Fibroblast of the aortic adventitia (primary cell): ENCODE results near the gene CSF1. TPM values are rescaled to one million over a fixed set of nuclear protein-coding genes. Genes with fewer than 3 reads are reported as not detected.

ENCODE experiments used
- DNase-seq: peaks from one replicate; pipeline ENCODE4 v3.0.0-alpha.2; 2010; ENCODE audit warnings: low read depth
- H3K4me3 ChIP-seq: 2 replicates; pipeline ENCODE4 v1.5.1; 2011; ENCODE audit warnings: low read depth, mild to moderate bottlenecking, control low read depth, low read length, moderate library complexity
- total RNA-seq: library from RNA; depleted of rRNA; stranded (reverse); fragments of >200 nt; gene quantifications from 2 replicates; pipeline ENCODE4 v1.2.3, GENCODE V29; 2012; ENCODE audit warnings: low replicate concordance
- TF ChIP-seq, protein P1 (sequence below): IDR thresholded peaks from 2 replicates; pipeline ENCODE4 v1.5.1; 2011; ENCODE audit warnings: mild to moderate bottlenecking, low read length, control low read depth, inconsistent platforms; ENCODE audit not compliant: insufficient read depth

Gene CSF1
- total RNA-seq, 1 donor: 61.9 TPM

DNA sequence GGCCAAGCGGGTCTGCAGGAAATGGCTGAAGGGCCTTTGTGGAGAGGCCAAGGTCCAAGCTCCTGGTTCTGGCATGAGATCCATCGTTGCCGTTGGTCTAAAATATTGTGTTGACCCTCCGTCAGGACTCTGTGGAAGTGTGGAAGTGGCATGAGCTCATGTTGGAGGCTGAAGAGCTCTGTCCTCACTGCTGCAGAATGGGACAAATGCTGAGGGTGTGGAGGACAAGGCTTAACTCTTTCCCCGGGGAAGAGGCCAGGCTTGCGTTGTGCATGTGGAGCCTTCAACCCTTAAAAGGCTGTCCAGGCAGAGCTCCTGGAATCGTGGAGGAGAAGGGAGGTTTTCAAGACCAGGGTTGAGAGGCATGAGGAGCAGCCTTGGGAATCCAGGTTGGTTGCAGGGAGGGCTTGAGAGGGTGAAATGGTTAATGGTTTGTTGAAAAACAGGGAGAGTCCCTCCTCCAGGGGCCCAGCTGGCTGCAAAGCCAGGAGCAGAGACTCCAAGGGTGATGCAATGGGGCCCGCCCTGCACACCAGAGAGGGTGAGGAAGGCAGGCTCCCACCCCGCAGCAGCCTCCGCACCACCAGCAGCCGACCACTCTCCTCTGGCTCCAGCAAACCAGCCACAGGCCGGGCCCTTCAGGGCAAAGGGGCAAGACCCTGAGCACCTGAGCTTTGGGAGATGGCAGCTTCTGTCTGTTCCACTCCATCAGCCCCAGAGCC, 67.2 kb downstream of the CSF1 start:
- TF ChIP-seq, protein P1, sequence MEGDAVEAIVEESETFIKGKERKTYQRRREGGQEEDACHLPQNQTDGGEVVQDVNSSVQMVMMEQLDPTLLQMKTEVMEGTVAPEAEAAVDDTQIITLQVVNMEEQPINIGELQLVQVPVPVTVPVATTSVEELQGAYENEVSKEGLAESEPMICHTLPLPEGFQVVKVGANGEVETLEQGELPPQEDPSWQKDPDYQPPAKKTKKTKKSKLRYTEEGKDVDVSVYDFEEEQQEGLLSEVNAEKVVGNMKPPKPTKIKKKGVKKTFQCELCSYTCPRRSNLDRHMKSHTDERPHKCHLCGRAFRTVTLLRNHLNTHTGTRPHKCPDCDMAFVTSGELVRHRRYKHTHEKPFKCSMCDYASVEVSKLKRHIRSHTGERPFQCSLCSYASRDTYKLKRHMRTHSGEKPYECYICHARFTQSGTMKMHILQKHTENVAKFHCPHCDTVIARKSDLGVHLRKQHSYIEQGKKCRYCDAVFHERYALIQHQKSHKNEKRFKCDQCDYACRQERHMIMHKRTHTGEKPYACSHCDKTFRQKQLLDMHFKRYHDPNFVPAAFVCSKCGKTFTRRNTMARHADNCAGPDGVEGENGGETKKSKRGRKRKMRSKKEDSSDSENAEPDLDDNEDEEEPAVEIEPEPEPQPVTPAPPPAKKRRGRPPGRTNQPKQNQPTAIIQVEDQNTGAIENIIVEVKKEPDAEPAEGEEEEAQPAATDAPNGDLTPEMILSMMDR: no peak
- no peak overlapping the region for H3K4me3 ChIP-seq
- DNase-seq: peak; percentile 41

DNA sequence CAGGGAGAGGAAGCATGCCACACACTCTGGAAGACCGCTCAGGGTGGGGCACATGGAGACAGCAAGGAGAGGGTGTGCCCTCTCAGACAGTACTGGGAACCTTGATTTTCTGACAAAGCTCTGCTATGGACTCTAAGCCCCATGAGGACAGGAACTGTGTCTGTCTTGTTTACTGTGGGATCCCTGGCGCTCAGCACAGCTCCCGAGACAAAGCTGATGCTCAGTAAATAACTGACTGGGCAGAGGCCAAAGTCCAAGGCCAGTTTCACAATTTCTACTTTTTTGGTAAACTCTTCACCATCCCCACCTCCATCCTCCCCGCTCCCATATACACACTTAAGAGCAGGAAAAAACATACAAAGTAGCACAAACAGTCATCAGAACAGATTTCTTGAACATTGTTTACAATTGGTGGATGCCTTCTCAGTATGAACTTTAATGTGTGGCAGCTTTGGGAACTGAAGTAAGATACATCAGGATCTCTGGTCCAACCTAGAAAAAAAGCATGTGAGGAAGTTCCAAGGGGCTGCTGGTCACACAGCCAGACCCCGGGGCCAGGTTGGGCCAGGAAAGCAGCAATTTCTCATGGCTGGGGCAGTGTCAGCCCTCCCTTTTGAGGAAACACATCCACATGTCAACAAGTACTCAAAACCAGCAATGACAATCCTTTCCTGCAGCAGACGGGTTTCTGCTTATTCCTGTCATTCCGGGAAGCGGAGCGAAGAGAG, 68.3 kb downstream of the CSF1 start:
- DNase-seq: no peak

DNA sequence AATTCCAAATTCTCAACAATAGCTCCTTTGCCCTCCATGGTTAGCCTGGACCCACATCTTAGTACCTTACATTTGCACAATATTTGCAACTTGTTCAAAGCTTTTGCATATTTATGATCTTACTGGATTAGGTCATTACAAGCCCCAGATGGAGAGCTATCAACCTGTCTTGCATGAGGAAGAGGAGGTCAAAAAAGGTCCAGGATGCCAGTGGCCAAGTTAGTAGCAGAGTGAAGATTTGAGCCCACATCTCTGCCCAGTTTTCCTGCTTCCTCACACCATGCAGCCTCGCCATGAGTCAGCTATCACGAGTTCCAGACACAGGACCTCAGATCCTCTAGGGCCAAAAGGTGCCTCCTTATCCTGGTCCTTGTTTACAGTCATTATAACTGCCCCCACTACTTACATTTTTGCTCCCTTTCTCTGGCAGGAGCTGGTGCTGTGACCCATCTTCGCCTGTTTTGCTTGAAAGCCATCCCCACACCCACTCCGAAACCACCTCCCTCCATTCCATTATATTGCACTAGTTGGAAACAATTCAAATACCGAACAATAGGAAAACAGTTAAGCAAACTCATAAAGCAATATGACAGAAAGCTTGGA, 68.9 kb downstream of the CSF1 start:
- H3K4me3 ChIP-seq: no peak overlapping the region
- peak; percentile 84 for DNase-seq
- TF ChIP-seq, protein P1: no peak

More for the DNA sequence above, 68.3 kb downstream of the CSF1 start:
- no peak overlapping the region for H3K4me3 ChIP-seq
- TF ChIP-seq, protein P1: no peak

Other genes starting within 250 kb of the CSF1 start
- 14.1 and 27.7 TPM in 2 replicates for gene GSTM2, start 242.8 kb upstream of the CSF1 start, total RNA-seq
- gene GSTM1, start 223.0 kb upstream of the CSF1 start, total RNA-seq: 24.3 TPM in 1 of 2 replicates, not detected in the other
- gene GSTM5, start 198.6 kb upstream of the CSF1 start, total RNA-seq: 6.1 and 13.0 TPM in 2 replicates
- 96.0 and 188 TPM in 2 replicates for gene GSTM3, start 169.8 kb upstream of the CSF1 start, total RNA-seq
- not detected in 2 replicates for gene EPS8L3, start 146.9 kb upstream of the CSF1 start, total RNA-seq
- gene AHCYL1, start 73.9 kb downstream of the CSF1 start, total RNA-seq: 48.5 and 59.3 TPM in 2 replicates
- gene STRIP1, start 123.8 kb downstream of the CSF1 start, total RNA-seq: 29.0 and 50.3 TPM in 2 replicates
- 0.09 TPM in 1 of 2 replicates, not detected in the other for gene ALX3, start 159.8 kb downstream of the CSF1 start, total RNA-seq
- gene UBL4B, start 201.6 kb downstream of the CSF1 start, total RNA-seq: not detected in 2 replicates
- 0.16 and 0.90 TPM in 2 replicates for gene SLC6A17, start 239.6 kb downstream of the CSF1 start, total RNA-seq